OCI-LY1 (cell line): ENCODE measurements around the gene LYRM7.

Experiments used
- H2AFZ ChIP-seq: fragments of 200-600 bp; sonication (generic), shearing (Covaris generic); 2 replicates; pipeline ENCODE4 v1.6.0; 2014; ENCODE audit warnings: antibody characterized with exemption, mild to moderate bottlenecking, low read length
- H3F3A ChIP-seq: fragments of 200-600 bp; sonication (generic), shearing (Covaris generic); 2 replicates; pipeline ENCODE4 v1.6.0; 2014; ENCODE audit warnings: mild to moderate bottlenecking, antibody characterized with exemption, low read length, moderate library complexity; ENCODE audit not compliant: insufficient read depth
- H3K27ac ChIP-seq: fragments of 200-600 bp; sonication (generic); 2 replicates; pipeline ENCODE4 v1.5.1; 2014; ENCODE audit warnings: low read length, mixed run types, mild to moderate bottlenecking, low read depth; ENCODE audit not compliant: poor library complexity, severe bottlenecking
- H3K27me3 ChIP-seq: fragments of 200-600 bp; sonication (generic); 2 replicates; pipeline ENCODE4 v1.6.0; 2014; ENCODE audit warnings: antibody characterized with exemption, mild to moderate bottlenecking, low read length, moderate library complexity; ENCODE audit not compliant: insufficient read depth
- H3K36me3 ChIP-seq: fragments of 200-600 bp; sonication (generic); 2 replicates; pipeline ENCODE4 v1.6.1; 2014; ENCODE audit warnings: mild to moderate bottlenecking, antibody characterized with exemption, low read length, moderate library complexity, mixed read lengths; ENCODE audit not compliant: insufficient read depth
- H3K4me1 ChIP-seq: fragments of 200-600 bp; sonication (generic); 2 replicates; pipeline ENCODE4 v1.5.1; 2014; ENCODE audit warnings: mild to moderate bottlenecking, low read length, moderate library complexity; ENCODE audit not compliant: insufficient read depth, severe bottlenecking
- H3K4me2 ChIP-seq: fragments of 200-600 bp; sonication (generic), shearing (Covaris generic); 2 replicates; pipeline ENCODE4 v1.6.1; 2014; ENCODE audit warnings: low read length
- H3K4me3 ChIP-seq: fragments of 200-600 bp; sonication (generic); 2 replicates; pipeline ENCODE4 v1.5.1; 2014; ENCODE audit warnings: low read length, low read depth, mild to moderate bottlenecking, mixed read lengths; ENCODE audit not compliant: poor library complexity, severe bottlenecking
- H3K79me2 ChIP-seq: fragments of 200-600 bp; shearing (Covaris generic); 2 replicates; pipeline ENCODE4 v1.6.1; 2016; ENCODE audit warnings: mixed run types, low read length, mixed read lengths; ENCODE audit not compliant: insufficient read depth
- H3K9ac ChIP-seq: fragments of 200-600 bp; sonication (generic), shearing (Covaris generic); 2 replicates; pipeline ENCODE4 v1.6.1; 2014; ENCODE audit warnings: mild to moderate bottlenecking, low read length, mixed read lengths
- H3K9me2 ChIP-seq: fragments of 200-600 bp; sonication (generic), shearing (Covaris generic); 2 replicates; pipeline ENCODE4 v1.6.1; 2014; ENCODE audit warnings: low read depth, mild to moderate bottlenecking, low read length, mixed read lengths
- H3K9me3 ChIP-seq: fragments of 200-600 bp; shearing (Covaris generic); 2 replicates; pipeline ENCODE4 v1.6.1; 2014; ENCODE audit warnings: low read length, mixed read lengths
- H4K20me1 ChIP-seq: fragments of 200-600 bp; sonication (generic), shearing (Covaris generic); 2 replicates; pipeline ENCODE4 v1.6.0; 2016; ENCODE audit warnings: mild to moderate bottlenecking, low read length; ENCODE audit not compliant: insufficient read depth
- CTCF ChIP-seq: fragments of 200-600 bp; sonication (generic), shearing (Covaris generic); IDR thresholded peaks from 2 replicates; pipeline ENCODE4 v1.5.1; 2017; ENCODE audit warnings: mild to moderate bottlenecking, antibody characterized with exemption, low read length, moderate library complexity, mixed read lengths
- EZH2 ChIP-seq: fragments of 200-600 bp; sonication (generic), shearing (Covaris generic); IDR thresholded peaks from 2 replicates; pipeline ENCODE4 v1.8.0; 2017; ENCODE audit warnings: borderline replicate concordance, mixed run types, mild to moderate bottlenecking, antibody characterized with exemption, low read length, moderate library complexity, mixed read lengths

The LYRM7 gene

GRCh38 chr5:131139321-131139720, 31.4 kb upstream of the LYRM7 start:
- no peaks in the 10 kb centered on the region for H3K36me3 ChIP-seq
- H3K4me3 ChIP-seq, result no peak overlapping the region
- no peaks in the 10 kb centered on the region for H3F3A ChIP-seq
- no peak overlapping the region for H3K4me2 ChIP-seq
- H3K27ac ChIP-seq, result no peak overlapping the region
- no peak overlapping the region for H2AFZ ChIP-seq
- TF ChIP-seq CTCF (no peak), EZH2 (no peak)
- no peaks in the 10 kb centered on the region for H4K20me1 ChIP-seq
- H3K27me3 ChIP-seq, result peaks cover 5% of the 10 kb centered on the region; the same call in 1 of the 2 replicates
- H3K9me3 ChIP-seq, result no peaks in the 10 kb centered on the region
- H3K9me2 ChIP-seq, result no peaks in the 10 kb centered on the region
- no peak overlapping the region for H3K9ac ChIP-seq
- no peaks in the 10 kb centered on the region for H3K4me1 ChIP-seq
- no peaks in the 10 kb centered on the region for H3K79me2 ChIP-seq

GRCh38 chr5:131142970-131143617, 27.6 kb upstream of the LYRM7 start:
- Histone ChIP-seq H2AFZ (no peak overlapping the region), H3K4me2 (no peak overlapping the region), H3K9me3 (no peaks in the 10 kb centered on the region), H3K4me1 (no peaks in the 10 kb centered on the region), H3K27ac (no peak overlapping the region), H3K36me3 (no peaks in the 10 kb centered on the region), H4K20me1 (no peaks in the 10 kb centered on the region), H3F3A (no peaks in the 10 kb centered on the region), H3K4me3 (no peak overlapping the region), H3K9ac (no peak overlapping the region), H3K79me2 (no peaks in the 10 kb centered on the region), H3K27me3 (peaks cover 5% of the 10 kb centered on the region; the same call in 1 of the 2 replicates), H3K9me2 (no peaks in the 10 kb centered on the region)
- TF ChIP-seq EZH2 (no peak), CTCF (no peak)

GRCh38 chr5:131147258-131147657, 23.5 kb upstream of the LYRM7 start:
- TF ChIP-seq CTCF (no peak), EZH2 (no peak)

More at GRCh38 chr5:131147258-131147657, 23.5 kb upstream of the LYRM7 start:
- Histone ChIP-seq H3K27me3 (no peaks in the 10 kb centered on the region), H3K36me3 (no peaks in the 10 kb centered on the region), H2AFZ (no peak overlapping the region), H3K9ac (no peak overlapping the region), H3K4me2 (no peak overlapping the region), H4K20me1 (no peaks in the 10 kb centered on the region), H3K4me3 (no peak overlapping the region), H3K79me2 (no peaks in the 10 kb centered on the region), H3K4me1 (no peaks in the 10 kb centered on the region), H3K9me2 (no peaks in the 10 kb centered on the region), H3K9me3 (no peaks in the 10 kb centered on the region), H3F3A (no peaks in the 10 kb centered on the region), H3K27ac (no peak overlapping the region)
